IPS-20b (cell line): ENCODE measurements around the gene HTR2B.
A peak's percentile ranks its signal among the peaks of the same experiment; 100 is the strongest.

Experiments used
- H3K27ac ChIP-seq: one replicate; pipeline ENCODE4 v1.5.1; 2013; ENCODE audit warnings: low read length
- H3K27me3 ChIP-seq: 2 replicates; pipeline ENCODE4 v1.6.1; 2013; ENCODE audit warnings: mild to moderate bottlenecking, low read length, inconsistent platforms; ENCODE audit not compliant: insufficient read depth
- H3K36me3 ChIP-seq: 2 replicates; pipeline ENCODE4 v1.6.1; 2013; ENCODE audit warnings: low read depth, mild to moderate bottlenecking, inconsistent platforms, low read length, moderate library complexity; ENCODE audit not compliant: insufficient read depth
- H3K4me1 ChIP-seq: 2 replicates; pipeline ENCODE4 v1.6.1; 2013; ENCODE audit warnings: mild to moderate bottlenecking, control low read depth, inconsistent platforms, low read length, moderate library complexity; ENCODE audit not compliant: insufficient read depth
- H3K4me3 ChIP-seq: 2 replicates; pipeline ENCODE4 v1.5.1; 2013; ENCODE audit warnings: mild to moderate bottlenecking, low read length, inconsistent platforms
- H3K9ac ChIP-seq: 2 replicates; pipeline ENCODE4 v1.6.1; 2013; ENCODE audit warnings: low read depth, mild to moderate bottlenecking, inconsistent platforms, low read length, moderate library complexity
- H3K9me3 ChIP-seq: 2 replicates; pipeline ENCODE4 v1.6.1; 2013; ENCODE audit warnings: mild to moderate bottlenecking, low read depth, low read length, inconsistent platforms; ENCODE audit not compliant: insufficient read depth

HTR2B gene

GRCh38 chr2:231130336-231131056 lies 5.7 kb upstream of the HTR2B start:
- H3K27me3 ChIP-seq = no peaks in the 10 kb centered on the region
- no peak overlapping the region for H3K27ac ChIP-seq
- H3K9ac ChIP-seq = no peak overlapping the region
- H3K4me3 ChIP-seq = no peak overlapping the region
- peaks cover 17% of the 10 kb centered on the region; the same call in 1 of the 2 replicates for H3K4me1 ChIP-seq
- no peaks in the 10 kb centered on the region for H3K36me3 ChIP-seq
- H3K9me3 ChIP-seq = no peaks in the 10 kb centered on the region

GRCh38 chr2:231129216-231129615 lies 4.4 kb upstream of the HTR2B start:
- H3K4me3 ChIP-seq = no peak overlapping the region
- H3K36me3 ChIP-seq = no peaks in the 10 kb centered on the region
- H3K9ac ChIP-seq = no peak overlapping the region
- H3K4me1 ChIP-seq = peaks cover 27% of the 10 kb centered on the region
- no peak overlapping the region for H3K27ac ChIP-seq
- H3K27me3 ChIP-seq = no peaks in the 10 kb centered on the region
- no peaks in the 10 kb centered on the region for H3K9me3 ChIP-seq

DNA sequence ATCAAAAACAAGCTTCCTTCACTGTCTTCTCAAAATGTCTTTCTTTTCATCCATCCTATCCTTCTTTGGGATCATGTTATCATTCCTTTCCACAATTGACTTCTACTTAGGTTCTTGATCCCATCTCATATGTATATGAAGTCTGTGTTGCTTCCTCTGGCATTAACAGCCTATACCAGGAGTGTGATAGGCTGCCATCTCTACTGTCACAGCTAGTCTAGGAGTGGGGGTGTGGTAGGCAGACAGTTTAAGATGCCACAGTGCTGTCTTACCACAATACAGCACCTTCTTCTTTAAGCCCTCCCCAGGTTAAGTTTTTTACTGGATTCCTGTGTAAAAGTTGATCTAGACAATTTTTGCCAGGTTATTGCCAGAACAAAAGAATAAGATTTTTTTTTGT lies 3.7 kb upstream of the HTR2B start:
- H3K36me3 ChIP-seq = no peaks in the 10 kb centered on the region
- no peak overlapping the region for H3K27ac ChIP-seq

DNA sequence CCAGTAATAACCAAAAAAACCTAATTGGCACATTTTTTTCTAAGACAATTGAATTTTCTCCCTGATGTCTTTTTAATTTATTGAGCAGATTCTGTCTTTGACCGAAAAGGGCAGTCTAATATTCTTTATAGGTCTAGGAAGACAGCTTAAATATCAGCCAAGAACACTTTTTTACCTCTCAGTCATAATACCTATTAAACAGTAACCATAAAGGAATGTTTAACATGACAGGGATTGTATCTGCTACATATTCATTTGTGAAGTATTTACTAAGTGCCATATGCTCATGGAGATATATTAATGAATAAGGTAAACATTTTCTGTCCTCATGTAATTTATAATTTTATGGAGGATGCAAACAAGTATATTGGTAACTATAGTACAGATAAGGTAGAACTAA lies 3.1 kb upstream of the HTR2B start:
- Histone ChIP-seq H3K4me1 (peaks cover 31% of the 10 kb centered on the region), H3K9me3 (no peaks in the 10 kb centered on the region), H3K27me3 (no peaks in the 10 kb centered on the region), H3K9ac (no peak overlapping the region), H3K36me3 (no peaks in the 10 kb centered on the region), H3K4me3 (no peak overlapping the region), H3K27ac (no peak overlapping the region)

More for the DNA sequence above, 3.7 kb upstream of the HTR2B start:
- no peak overlapping the region for H3K4me3 ChIP-seq
- peaks cover 31% of the 10 kb centered on the region for H3K4me1 ChIP-seq
- no peaks in the 10 kb centered on the region for H3K27me3 ChIP-seq
- H3K9me3 ChIP-seq = no peaks in the 10 kb centered on the region
- no peak overlapping the region for H3K9ac ChIP-seq

DNA sequence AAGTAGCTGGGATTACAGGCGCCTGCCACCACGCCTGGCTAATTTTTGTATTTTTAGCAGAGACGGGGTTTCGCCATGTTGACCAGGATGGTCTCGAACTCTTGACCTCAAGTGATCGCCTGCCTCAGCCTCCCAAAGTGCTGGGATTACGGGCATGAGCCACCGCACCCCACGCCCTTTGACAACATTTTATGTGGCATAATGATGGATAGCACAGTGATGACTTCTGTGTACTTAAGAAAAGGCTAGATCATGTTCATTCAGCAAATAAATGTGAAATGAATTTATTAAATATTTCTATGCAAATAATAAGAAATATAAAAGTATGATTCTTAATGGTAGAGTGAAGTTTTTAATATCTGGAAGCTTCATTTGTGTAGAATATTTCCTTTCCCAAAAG lies 2.6 kb upstream of the HTR2B start:
- Histone ChIP-seq H3K27ac (no peak overlapping the region), H3K36me3 (no peaks in the 10 kb centered on the region), H3K4me3 (no peak overlapping the region)

DNA sequence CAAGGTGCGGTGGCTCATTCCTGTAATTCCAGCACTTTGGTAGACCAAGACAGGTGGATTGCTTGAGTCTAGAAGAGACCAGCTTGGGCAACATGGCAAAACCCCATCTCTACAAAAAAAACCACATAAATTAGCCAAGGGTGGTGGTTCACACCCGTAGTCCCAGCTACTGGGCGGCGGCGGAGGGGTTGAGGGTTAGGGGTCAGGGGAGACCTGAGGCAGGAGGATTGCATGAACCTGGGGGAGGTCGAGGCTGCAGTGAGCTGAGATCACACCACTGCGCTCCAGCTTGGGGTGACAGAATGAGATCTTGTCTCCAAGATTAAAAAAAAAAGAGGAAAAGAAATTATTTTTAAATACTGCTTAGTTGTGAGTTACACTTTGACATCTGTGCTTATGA lies 1.3 kb upstream of the HTR2B start:
- H3K9me3 ChIP-seq = no peaks in the 10 kb centered on the region
- H3K27me3 ChIP-seq = no peaks in the 10 kb centered on the region
- no peak overlapping the region for H3K4me3 ChIP-seq
- H3K4me1 ChIP-seq = peaks cover 22% of the 10 kb centered on the region
- H3K27ac ChIP-seq = no peak overlapping the region
- H3K36me3 ChIP-seq = no peaks in the 10 kb centered on the region
- H3K9ac ChIP-seq = no peak overlapping the region

More for the DNA sequence above, 2.6 kb upstream of the HTR2B start:
- Histone ChIP-seq H3K4me1 (peaks cover 26% of the 10 kb centered on the region), H3K27me3 (no peaks in the 10 kb centered on the region), H3K9ac (no peak overlapping the region), H3K9me3 (no peaks in the 10 kb centered on the region)

GRCh38 chr2:231123362-231123898 lies 1.4 kb downstream of the HTR2B start:
- Histone ChIP-seq H3K9me3 (no peaks in the 10 kb centered on the region), H3K27me3 (no peaks in the 10 kb centered on the region), H3K27ac (no peak overlapping the region), H3K4me3 (no peak overlapping the region), H3K9ac (0 out of 2 replicates have a peak overlapping the region, but pooled peaks have one; percentile 6), H3K36me3 (peaks cover 4% of the 10 kb centered on the region; the same call in 1 of the 2 replicates), H3K4me1 (peaks cover 22% of the 10 kb centered on the region)

GRCh38 chr2:231118614-231118942 lies 6.3 kb downstream of the HTR2B start:
- no peaks in the 10 kb centered on the region for H3K9me3 ChIP-seq
- H3K4me3 ChIP-seq = no peak overlapping the region
- no peak overlapping the region for H3K27ac ChIP-seq
- H3K9ac ChIP-seq = no peak overlapping the region
- H3K27me3 ChIP-seq = no peaks in the 10 kb centered on the region
- H3K36me3 ChIP-seq = peaks cover 4% of the 10 kb centered on the region; the same call in 1 of the 2 replicates
- H3K4me1 ChIP-seq = peaks cover 27% of the 10 kb centered on the region

DNA sequence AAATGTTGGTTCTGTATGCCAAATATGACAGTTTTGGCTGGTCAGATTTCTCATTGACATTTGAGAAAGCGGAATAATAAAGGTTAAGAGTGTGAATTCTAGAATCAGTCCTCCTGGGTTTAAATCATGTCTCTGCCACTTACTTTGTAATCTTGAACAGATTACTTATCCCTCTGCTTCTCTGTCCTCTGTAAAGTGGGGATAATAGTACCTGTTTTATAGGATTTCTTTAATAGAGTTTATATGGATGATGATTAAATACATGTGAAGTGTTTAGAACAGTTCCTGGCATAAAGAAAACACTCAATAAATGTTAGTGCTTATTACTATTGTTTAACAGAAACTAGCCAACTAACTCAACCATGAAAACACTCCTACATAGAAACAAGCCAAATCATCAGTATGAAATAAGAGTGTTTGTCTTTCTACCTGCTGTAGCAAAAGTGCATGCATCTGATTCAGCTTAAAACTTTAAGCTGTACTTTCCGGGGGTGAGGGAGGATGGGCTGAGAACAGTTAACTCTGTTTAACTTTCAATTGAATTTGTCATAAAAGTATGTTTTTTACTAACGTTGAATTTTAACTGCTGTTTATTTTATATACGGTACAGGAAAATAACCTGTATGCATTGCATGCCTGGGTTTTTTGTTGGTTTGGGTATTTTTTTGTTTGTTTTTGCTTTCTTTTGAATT lies 6.8 kb downstream of the HTR2B start:
- no peaks in the 10 kb centered on the region for H3K27me3 ChIP-seq
- no peak overlapping the region for H3K27ac ChIP-seq
- peaks cover 4% of the 10 kb centered on the region; the same call in 1 of the 2 replicates for H3K36me3 ChIP-seq
- H3K4me3 ChIP-seq = no peak overlapping the region
- H3K9ac ChIP-seq = no peak overlapping the region
- H3K4me1 ChIP-seq = peaks cover 23% of the 10 kb centered on the region
- H3K9me3 ChIP-seq = no peaks in the 10 kb centered on the region

DNA sequence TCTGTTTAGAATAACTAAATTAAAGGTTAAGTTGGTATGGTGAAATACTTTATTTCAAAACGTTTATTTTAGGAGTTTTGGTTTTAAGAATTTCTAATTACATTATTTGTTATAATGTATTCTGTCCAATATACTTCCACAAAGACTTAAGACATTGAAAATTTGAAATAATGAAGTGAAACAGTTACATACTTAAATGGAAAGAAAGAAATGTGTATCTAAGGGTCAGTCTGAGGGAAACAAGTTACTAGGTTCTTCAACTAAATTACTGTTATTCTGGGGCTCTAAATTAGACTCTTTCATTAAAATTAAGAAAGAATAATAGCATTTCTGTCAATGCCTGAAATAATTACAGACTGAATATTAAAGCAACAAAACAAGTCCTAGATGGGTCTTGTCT lies 7.7 kb downstream of the HTR2B start:
- H3K27me3 ChIP-seq = no peaks in the 10 kb centered on the region
- H3K9me3 ChIP-seq = no peaks in the 10 kb centered on the region
- no peak overlapping the region for H3K4me3 ChIP-seq
- H3K36me3 ChIP-seq = peaks cover 4% of the 10 kb centered on the region; the same call in 1 of the 2 replicates
- no peak overlapping the region for H3K9ac ChIP-seq
- no peak overlapping the region for H3K27ac ChIP-seq
- peaks cover 22% of the 10 kb centered on the region for H3K4me1 ChIP-seq

GRCh38 chr2:231115651-231116050 lies 9.2 kb downstream of the HTR2B start:
- Histone ChIP-seq H3K9ac (no peak overlapping the region), H3K27ac (no peak overlapping the region), H3K4me3 (no peak overlapping the region), H3K9me3 (no peaks in the 10 kb centered on the region), H3K27me3 (no peaks in the 10 kb centered on the region), H3K36me3 (peaks cover 13% of the 10 kb centered on the region; the same call in 1 of the 2 replicates), H3K4me1 (peaks cover 22% of the 10 kb centered on the region)

GRCh38 chr2:231113489-231113888 lies 11.4 kb downstream of the HTR2B start:
- Histone ChIP-seq H3K4me3 (no peak overlapping the region), H3K9ac (no peak overlapping the region), H3K36me3 (peaks cover 30% of the 10 kb centered on the region), H3K4me1 (peaks cover 22% of the 10 kb centered on the region), H3K27ac (no peak overlapping the region), H3K27me3 (no peaks in the 10 kb centered on the region), H3K9me3 (no peaks in the 10 kb centered on the region)
